Activated gamma-delta T cell (primary cell): ENCODE measurements around the gene TTC7B.

Experiments used
- DNase-seq: peaks from one replicate; lab custom pipeline; 2025; lab: John Stamatoyannopoulos, UW

Gene TTC7B

GRCh38 chr14:90741682-90741946 is 74.6 kb downstream of the TTC7B start:
- DNase-seq, result no peak

GRCh38 chr14:90740946-90741681 is 75.1 kb downstream of the TTC7B start:
- DNase-seq, result no peak

GRCh38 chr14:90740081-90740480 is 76.1 kb downstream of the TTC7B start:
- DNase-seq, result no peak

DNA sequence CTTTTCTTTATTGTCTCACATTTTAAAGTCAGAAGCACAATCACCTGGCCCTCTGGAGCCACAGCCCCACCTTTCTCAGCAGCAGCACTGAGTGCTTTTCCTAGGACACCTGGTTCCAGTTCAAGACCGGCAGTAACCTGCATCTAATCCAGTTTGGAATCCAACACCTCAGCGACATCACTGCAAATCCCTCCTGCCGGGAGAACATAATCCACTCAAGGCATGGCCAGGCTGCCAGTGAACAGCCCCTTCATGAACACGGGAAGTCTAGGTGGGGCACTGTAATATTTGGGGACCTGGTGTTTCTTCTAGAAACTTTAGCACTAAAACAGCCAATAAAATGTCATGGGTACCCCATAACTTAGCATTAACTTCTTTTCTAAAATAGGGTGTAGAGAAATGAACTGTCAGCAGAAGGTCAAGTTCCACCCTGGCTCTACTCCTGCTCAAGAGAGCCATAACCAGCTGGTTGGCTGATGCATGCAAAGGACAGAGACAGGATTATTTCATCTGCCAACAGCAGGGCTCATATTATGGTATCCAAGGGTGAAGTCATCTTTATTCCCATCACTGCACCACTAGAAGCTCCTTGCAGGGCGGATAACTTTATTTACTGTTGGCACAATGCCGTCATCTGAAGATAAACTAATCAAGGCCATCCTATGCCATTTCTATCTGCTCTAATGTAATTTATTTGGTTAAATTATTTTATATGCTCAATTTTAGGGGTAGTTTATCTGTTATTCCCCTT is 76.7 kb downstream of the TTC7B start:
- DNase-seq, result no peak

GRCh38 chr14:90733139-90733808 is 83.0 kb downstream of the TTC7B start:
- DNase-seq, result no peak

DNA sequence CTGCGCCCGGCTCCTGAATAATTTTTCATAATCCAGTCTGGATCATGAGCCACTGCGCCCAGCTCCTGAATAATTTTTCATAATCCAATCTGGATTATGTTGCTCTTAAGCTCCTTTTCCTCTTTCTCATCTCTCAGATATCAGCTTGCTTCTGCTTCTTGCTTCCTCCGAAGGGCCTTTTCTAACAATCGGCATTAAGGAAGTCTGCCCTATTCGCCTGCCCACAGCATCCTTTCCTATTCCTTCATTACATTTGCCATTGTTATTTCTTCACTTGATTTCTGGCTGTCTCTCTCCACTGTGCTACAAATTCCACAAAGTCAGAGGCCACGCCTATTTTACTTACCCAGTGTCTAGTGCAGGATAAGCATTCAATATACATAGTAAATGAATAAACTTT is 83.5 kb downstream of the TTC7B start:
- DNase-seq, result no peak

DNA sequence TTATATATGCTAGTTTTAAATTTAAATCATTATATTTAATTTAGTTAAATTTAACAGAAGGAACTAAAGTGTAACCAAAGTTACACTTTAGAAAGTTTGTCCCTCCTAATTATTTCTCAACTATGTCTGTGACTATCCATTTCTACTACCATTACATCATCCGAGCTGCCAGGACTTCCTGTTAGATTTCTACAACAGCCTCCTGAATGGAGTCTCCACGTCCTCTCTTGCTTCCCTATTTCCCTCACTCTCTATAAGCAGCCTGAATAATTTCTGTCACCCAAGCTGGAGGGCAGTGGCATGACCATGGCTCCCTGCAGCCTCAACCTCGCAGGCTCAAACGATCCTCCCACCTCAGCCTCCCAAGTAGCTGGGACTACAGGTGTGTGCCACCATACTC is 84.1 kb downstream of the TTC7B start:
- DNase-seq, result no peak

GRCh38 chr14:90731487-90731886 is 84.7 kb downstream of the TTC7B start:
- no peak for DNase-seq

- no peak for DNase-seq
Measured at GRCh38 chr14:90730206-90730766, 85.9 kb downstream of the TTC7B start.

DNA sequence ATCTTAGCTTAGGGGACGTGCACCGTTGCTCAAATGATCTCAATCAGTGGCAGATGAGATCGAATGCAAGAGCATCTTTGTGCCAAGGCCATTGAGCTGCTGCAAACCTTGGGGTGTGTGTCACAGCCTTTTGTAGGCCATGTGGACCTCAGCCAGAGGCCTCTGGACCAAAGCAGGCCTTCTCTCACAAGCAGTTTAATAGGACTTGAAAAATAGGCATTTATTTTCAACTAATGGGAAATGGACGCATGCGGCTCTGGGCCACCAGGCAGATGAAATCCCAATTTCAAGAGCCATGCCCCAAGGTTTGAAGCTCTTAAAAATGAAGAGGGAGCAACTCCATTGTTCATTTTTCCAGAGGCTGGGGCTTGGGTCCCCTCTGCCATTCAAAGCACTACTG is 87.3 kb downstream of the TTC7B start:
- DNase-seq, result no peak

DNA sequence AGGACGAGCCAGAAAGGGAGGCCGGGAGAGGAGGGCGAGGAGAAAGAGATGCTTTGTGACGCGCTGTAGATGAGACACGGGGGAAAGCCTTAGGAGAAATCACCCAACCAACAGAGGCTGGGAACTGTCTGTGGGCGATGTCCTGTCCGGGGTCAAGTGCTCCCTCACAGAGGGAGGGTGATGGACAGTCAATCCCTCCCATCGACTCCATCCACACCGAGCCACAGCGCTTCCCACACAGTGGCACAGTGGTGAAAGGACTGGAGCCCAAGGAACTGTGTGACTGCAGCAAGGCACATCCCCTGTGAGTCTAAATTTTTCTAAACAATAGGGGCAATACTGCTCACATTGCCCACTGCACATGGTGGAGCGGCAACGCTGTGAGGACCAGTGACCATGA is 89.1 kb downstream of the TTC7B start:
- no peak for DNase-seq

GRCh38 chr14:90726656-90727055 is 89.6 kb downstream of the TTC7B start:
- no peak for DNase-seq

- DNase-seq, result no peak
Measured at GRCh38 chr14:90724866-90725265, 91.4 kb downstream of the TTC7B start.

DNA sequence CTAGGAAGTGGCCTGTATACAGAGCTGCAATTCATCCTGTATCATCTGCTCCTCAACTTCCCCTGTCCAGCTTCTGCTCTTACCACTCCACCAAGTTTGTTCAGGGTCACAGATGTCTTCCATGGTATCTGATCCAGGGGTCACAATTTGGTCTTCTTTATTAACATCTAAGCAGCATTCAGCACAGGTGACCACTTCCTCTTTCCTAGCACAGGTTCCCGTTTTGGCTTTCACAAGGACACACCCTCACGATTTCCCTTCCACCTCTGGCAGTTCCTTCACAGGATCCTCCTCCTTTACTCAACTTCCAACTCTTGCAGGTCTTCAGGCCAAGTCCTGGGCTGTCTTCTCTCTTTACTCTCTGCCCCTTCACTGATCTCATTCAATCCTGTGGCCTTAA is 93.6 kb downstream of the TTC7B start:
- no peak for DNase-seq

DNA sequence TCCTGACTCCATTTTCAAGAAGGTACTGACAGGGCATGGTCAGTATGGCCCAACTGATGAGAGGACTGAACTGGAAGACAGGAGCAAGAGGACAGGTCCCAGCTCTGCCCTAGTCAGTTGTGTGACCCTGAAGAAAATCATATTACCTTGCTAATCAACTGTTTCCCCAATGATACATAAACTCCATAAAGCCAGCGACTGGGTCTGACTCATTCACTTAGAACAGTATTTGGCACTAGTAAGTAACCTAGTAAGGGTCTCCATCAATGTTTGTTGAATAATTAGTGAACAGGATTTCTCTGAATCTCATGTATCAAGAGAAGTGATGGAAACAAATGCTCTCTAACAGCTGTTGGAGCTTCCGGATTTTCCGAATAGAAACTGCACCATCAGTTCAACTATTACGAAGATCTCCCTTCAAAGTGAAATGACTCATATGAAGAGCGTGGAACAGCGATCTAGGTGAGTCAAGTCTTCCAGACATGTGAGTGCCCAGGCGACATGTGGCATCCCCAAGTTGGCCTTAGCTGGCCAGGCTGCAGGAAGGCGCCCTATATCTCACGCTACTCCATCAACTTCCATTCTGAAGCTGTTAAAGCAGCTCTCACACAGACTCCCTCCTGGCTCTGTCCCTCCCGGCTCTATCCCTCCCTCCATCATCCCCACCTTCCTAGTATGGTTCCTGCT is 94.5 kb downstream of the TTC7B start:
- DNase-seq, result no peak

- no peak for DNase-seq
Measured at GRCh38 chr14:90720832-90721231, 95.4 kb downstream of the TTC7B start.

GRCh38 chr14:90720336-90720735 is 95.9 kb downstream of the TTC7B start:
- no peak for DNase-seq

DNA sequence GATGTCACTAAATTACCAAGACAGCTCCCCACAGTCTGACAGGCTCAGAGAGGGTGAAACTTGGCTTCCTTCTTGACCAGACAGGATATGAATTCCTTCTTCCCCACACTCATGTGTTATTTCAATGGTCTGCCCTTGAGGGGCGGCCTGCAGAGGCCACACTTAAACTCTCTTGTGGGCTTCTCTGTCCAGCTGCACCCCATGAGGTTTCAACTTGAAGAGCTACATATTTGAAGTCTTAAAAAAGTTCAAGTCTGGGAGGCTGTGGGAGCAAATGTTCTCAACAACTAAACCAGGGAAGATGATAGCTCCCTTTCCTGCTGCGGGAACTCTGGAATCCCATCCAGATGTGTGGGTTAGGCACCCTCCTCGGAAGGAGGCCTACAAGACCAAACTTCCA is 98.3 kb downstream of the TTC7B start:
- no peak for DNase-seq

DNA sequence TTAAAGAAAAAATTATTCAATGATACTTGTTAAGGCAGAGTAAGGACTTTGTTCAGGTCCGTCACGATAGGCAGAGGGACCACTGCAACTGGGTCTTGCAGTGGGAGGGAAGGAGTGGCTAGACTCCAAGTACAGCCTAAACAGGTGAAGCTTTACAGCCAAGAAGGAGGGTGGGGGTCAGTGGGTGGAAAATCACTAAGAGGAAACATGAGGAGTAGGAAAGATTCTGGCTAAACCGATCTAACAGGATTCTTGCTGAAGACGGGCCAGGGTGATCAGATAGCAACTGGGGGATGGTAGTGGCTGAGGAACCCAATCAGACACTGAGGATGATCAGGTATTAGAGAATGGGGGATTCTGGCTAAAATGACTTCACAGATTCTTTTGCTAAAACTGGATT is 100.2 kb downstream of the TTC7B start:
- no peak for DNase-seq

DNA sequence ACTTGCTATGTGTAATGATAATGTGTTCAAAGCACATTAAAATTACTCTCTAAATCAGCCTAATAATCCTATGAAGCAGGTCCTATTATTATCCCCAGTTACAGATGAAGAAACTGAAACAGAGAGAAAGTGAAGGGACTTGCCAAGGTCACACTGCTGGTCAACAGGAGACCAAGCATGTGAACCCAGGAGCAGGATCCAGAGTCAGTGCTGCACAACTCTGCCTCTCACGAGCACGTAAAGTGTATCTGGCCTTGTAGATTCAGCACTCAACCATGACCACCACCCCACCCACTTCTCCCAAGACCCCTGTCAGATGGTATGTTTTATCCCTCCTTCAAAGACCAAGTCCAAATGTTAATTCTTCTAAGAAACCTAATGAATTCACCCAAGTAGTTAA is 100.7 kb downstream of the TTC7B start:
- DNase-seq, result no peak

GRCh38 chr14:90714811-90715210 is 101.4 kb downstream of the TTC7B start:
- no peak for DNase-seq

DNA sequence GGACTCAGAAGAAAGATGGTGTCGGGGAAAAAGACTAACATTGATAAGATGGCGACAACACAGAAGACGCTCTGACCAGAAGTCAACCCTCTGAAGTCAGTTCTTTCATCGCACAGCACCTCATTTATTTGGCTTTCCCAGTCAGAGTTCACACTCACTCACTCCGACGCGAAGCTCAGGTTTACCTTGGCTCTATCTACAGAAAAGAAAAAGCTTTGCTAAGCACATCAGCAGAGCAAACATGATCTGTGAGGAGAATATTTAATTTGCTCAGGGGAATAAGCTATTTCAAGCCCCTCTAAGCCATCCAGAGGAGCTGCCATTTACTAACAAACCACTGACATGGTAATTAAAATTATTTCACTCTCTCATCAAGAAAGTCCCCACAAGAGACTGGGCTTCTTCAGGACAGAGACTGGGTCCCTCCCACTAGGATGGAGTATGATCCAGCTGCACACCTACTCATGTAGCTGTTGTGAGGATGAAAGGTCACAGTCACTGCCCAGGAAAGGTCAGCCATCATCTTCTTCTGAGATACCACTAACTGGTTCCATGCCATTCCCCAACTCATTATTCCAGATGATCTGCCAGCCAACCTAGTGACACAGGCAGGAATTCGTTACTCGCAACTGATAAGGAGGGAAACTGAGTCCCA is 111.4 kb downstream of the TTC7B start:
- no peak for DNase-seq
